RPMI8226 (cell line): ENCODE measurements around the gene ZSWIM3.
"Not testable (repeated sequence)": the region's sequence is repeated elsewhere in the genome, so short reads cannot be mapped to it uniquely, and the experiment has no call there.

Source experiments
- DNase-seq: peaks from one replicate; pipeline ENCODE4 v3.0.0-alpha.2; 2015

ZSWIM3 gene

DNA sequence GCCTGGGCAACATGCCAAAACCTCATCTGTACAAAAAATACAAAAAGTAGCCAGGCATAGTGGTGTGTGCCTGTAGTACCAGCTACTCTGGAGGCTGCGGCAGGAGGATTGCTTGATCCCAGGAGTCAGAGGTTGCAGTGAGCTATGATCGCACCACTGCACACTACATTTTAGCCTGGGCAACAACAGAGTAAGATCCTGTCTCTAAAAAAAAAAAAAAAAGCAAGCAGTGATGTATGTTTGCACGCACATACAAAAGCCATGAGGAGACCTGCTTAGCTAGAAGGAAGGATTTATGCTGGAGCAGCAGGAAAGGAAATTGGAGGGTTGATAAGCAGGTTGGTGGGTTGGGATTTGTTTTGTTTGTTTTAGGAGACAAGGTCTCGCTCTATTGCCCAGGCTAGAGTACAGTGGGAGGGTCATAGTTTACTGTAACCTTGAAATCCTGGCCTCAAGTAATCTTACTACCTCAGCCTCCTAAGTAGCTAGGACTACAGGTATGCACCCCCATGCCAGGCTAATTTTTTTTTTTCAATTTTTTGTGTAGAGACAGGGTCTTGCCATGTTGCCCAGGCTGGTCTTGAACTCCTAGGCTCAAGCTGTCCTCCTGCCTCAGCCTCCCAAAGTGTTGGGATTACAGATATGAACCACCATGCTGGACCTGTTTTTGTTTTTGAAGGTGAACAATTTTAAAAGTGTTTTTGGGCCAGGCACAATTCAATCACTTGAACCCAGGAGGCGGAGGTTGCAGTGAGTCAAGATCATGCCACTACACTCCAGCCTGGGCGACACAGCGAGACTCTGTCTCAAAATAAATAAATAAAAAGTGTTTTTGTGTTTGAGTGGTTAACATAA is 4.0 kb downstream of the ZSWIM3 start:
- DNase-seq, result peak; percentile 54

- DNase-seq, result no peak
Measured at GRCh38 chr20:45863543-45864470, 6.4 kb downstream of the ZSWIM3 start.

DNA sequence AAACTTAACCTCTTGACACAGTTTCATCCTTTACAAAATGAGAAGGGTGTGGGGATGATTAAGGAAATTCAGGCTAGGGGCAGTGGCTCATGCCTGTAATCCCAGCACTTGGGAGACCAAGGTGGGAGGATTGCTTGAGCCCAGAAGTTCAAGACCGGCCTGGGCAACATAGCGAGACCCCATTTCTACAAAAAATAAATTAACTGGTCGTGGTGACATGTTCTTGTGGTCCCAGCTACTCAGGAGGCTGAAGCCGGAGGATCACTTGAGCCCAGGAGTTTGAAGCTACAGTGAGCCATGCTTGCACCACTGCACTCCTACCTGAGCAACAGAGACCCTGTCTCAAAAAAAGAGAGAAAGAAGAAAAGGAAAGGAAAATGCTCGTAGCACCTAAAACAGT is 9.0 kb downstream of the ZSWIM3 start:
- no peak for DNase-seq

DNA sequence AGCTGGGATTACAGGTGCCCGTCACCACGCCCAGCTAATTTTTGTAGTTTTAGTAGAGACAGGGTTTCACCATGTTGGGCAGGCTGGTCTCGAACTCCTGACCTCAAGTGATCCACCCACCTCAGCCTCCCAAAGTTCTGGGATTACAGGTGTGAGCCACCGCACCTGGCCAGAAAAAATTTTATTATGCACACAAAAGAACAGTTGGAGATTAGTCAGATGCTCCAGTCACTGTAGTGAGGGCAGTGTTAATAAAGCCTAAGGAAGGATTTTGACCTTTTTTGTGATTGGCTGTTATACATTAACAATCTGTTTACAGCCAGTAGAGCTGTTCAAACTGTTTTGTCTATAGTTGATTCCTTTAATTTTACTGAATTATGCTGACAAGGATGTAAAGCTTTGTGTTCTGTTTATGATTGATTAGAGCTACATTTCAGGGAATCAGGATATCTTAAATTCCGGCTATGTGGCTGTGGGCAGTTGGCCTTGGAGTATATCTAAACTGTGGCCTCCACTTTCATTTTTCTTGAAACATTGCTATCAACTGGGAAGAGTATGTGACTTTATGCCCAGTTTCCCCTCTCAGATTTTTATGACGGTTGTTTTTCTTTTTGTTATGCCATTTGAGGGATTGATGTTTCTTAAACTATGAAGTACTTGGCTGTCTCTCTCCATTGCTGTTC is 9.9 kb downstream of the ZSWIM3 start:
- no peak for DNase-seq

- DNase-seq, result no peak
Measured at GRCh38 chr20:45867819-45868176, 10.4 kb downstream of the ZSWIM3 start.

- DNase-seq, result no peak
Measured at GRCh38 chr20:45872626-45873025, 15.2 kb downstream of the ZSWIM3 start.

DNA sequence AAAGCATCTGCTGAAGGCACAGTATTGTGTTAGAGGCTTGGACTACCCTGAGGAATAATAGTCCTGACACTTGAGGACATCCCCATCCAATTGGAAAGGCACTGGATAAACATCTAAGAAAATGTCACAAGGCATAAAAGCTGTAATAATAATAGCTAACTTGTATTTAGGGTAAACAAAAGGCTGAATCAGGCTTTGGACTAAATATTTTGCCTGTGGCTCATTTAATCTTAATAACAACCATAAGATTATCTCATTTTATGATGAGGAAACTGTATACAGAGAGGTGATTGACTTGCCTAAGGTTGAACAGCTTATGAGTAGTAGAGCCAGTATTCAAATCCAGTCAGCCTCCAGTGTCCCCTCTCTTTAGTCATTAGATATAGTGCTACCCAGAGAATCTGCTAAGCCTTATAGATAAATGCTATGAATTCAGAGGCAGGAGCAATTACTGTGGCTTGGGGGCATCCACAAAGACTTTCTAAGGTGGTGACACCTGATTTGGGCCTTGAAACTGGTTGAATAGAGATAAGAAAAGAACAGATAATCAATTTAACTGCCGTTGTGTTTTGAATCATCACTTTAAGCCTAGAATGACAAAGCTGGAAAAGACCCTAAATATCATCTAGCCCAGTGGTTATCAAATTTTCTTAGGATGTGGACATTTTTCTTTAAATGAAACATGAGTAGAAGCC is 16.1 kb downstream of the ZSWIM3 start:
- no peak for DNase-seq

DNA sequence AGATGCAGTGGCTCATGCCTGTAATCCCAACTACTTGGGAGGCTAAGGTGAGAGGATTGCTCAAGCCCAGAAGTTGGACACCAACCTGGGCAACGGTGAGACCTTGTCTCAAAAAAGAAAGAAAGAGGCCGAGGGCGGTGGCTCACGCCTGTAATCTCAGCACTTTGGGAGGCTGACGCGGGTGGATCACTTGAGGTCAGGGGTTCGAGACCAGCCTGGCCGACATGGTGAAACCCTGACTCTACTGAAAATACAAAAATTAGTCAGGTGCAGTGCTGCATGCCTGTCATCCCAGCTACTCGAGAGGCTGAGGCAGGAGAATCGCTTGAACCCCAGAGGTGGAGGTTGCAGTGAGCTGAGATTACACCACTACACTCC is 16.7 kb downstream of the ZSWIM3 start:
- not testable (repeated sequence) for DNase-seq

- DNase-seq, result no peak
Measured at GRCh38 chr20:45874576-45874975, 17.2 kb downstream of the ZSWIM3 start.

DNA sequence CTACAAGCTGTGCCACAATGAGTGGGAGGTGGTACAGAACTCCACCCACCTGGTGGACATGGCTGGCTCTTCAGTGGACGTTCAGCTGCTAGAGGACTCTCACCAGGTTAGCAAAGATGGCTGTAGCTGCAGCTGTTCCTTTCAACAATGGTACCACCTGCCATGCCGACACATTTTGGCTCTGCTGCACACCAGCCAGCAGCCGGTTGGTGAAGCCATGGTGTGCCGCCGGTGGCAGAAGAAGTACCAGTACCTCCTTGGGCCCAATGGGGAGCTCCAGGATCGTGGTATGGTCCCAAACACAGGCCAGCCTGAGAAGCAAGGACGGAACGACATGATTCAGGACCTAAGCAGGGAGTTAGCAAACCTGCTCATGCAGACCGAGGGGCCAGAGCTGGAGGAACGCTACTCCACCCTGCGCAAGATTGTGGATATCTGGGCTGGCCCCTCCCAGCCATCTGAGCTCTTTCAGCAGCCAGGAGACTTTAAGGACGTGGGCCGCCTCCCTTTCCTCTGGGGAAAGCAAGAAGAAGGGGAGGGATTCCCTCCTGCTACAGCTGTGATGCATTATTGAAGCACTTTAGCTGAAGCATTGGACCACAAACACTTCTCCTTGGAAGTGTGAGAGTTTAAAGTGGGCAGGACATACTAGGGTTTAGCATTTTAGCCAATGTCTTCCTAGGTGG is 20.8 kb downstream of the ZSWIM3 start:
- no peak for DNase-seq

GRCh38 chr20:45880988-45881788 is 23.8 kb downstream of the ZSWIM3 start, which contains the start of gene ZSWIM1:
Gene ZSWIM1 (plus strand): TSS chr20:45881227. CDS start chr20:45882593, 1,366 bp downstream.
- DNase-seq, result peak; percentile 99

GRCh38 chr20:45882469-45883099 is 25.2 kb downstream of the ZSWIM3 start:
- no peak for DNase-seq

GRCh38 chr20:45883100-45883469 is 25.7 kb downstream of the ZSWIM3 start:
- DNase-seq, result no peak

- DNase-seq, result no peak
Measured at GRCh38 chr20:45886590-45887345, 29.4 kb downstream of the ZSWIM3 start.

DNA sequence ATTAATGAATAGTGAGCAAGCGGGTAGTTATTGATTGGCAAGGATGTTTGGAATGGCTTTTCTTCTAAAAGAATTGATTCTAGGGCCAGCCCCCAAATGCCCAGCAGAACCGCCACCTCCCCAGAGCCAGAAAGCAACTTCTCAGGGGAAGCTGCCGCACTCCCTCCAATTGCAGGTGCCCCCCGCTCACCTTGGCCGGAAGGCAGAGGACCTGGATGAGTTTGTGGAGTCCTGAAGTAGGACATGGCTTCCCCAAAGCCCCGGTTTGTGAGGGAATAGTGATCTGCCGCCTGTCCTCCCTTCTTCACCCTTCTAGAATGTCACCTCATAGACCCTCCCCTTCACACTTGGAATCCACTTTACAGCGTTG is 29.9 kb downstream of the ZSWIM3 start, which contains the start of gene SPATA25:
TSS of gene SPATA25 (minus strand) at position 277 of the 370 bp plus-strand sequence. CDS start at position 245, 32 bp downstream.
- no peak for DNase-seq

DNA sequence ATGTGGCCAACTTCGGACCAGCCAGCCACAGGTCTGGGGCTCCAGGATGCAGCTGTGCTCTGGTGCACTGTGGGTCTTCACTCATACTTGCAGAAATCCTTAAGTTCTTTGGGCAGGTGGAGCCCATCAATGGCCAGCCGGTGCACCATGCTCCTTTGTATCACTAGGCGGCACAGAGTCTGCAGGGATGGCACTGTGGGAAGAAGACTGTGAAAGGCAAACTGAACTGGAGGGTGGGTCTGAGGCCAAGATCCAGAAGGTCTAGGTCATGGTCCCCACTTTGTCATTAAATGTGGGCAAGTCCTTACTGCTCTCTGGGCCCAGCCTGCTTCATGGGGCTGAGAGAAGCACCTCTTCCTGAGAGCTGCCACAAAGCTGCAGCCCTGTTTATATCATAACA is 31.3 kb downstream of the ZSWIM3 start:
- no peak for DNase-seq

DNA sequence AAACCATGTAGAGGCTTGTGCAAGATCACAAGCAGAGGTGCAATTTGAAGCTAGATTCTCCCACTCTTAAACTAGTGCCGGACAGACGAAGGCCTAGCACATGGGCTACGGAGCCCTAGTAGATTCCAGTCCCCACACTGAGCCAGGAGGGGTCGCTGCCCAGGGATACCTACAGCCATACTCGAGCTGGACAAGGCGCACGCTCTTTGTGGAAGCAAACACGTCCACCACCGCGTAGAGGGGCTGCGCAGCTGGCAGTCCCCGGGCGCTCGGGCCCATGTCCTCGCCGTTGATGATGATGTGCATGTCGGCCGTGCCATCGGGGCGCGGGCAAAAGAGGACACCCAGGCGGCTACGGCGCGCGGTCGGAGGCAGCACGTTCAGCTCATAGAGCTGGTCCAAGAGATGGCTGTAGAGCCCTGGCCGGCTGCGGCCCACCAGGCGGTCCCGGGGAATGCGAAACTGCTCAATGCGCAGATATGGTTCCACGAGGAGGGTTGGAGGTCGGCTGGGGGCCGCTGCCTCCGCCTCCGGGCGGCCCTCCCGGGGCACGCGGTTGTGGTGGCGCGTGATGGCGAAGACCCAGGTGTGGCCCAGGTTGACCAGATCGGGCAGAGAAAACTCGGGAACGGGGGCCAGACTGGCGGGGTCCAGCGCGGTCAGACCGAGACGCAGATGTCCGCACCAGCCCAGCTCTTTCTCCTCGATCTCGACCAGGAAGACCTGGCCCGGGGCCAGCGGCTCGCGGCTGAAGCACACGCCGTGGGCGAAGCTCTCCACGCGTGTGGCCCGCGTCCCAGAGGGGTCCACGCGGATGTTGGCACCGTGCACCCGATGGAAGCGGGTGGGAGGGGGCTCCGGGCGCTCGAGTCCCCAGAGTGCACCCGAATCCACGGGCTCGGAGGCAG is 32.9 kb downstream of the ZSWIM3 start:
- peak; percentile 47 for DNase-seq
